ENCODE results near the gene STAB2.

DNA sequence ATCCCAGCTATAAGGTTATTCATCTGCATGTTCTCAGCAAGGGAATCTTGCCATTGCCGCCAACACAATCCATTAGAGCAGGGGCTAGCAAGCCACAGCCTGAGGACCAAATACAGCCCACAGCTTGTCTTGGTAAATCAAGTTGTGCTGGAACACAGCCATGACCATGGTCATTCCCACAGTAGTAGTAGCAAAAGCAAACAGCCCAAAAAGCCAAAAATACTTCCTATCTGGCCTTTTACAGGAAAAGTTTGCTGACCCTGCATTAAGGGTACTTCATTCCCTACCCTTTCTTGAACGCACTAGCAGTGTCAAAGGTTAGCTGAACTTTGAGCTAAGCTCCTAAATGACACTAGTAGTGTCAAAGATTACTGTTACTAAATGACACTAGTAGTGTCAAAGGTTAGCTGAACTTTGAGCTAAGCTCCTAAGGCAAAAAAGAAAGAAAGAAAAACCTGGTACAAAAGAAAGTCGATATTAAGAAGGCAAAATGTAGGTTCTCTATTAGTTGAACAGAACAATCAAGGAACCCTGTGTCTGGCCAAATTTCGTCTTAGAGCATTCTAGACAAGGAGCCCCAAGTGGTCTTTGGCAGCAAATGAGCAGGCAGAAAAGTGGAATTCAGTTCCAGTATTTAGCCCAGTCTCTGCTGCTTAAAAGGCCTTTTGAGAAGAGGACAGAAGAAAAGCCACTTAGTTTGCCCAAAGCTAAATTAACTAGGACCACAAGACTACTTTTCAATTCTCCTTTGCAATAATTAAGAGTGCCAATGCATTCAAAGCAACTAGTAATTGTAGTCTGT, 186.2 kb downstream of the STAB2 start:
- TF ChIP-seq EZH2phosphoT487 (IDR thresholded peaks at IDR 0.05; ENCODE audit: low read depth) (no peak), CTCF (IDR thresholded peaks at IDR 0.05; ENCODE audit: low read depth, low read length) (no peak)
